ENCODE data around the gene EFCAB6.

DNA sequence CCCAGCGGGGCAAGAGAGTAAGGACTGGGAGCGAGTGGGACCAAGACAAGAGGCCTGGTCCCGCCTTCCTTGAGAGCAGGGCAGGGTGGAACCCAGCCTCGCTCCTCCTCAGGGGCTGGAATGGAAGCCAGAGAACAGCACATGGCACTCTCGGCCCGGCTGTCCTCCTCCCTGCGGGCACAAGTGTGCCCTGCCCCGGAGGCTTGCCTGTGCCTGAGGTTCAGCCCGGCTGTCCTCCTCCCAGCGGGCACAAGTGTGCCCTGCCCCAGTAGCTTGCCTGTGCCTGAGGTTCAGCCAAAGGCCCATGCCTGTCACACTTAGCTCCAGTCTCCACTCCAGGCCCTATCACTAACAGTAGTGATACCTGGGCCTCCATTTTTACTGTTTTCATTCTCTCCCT, 26.1 kb upstream of the EFCAB6 start:
- TF ChIP-seq CTCF (IDR thresholded peaks at IDR 0.05) (no peak), POLR2A (IDR thresholded peaks at IDR 0.05) (no peak)
